Middle frontal gyrus (tissue), 1 donor: ENCODE results near the gene P2RX6.
"Not testable (repeated sequence)": the region's sequence is repeated elsewhere in the genome, so short reads cannot be mapped to it uniquely, and the experiment has no call there.

Experiments used
- DNase-seq: peaks from one replicate; pipeline ENCODE4 v3.0.0-alpha.2; 2015; ENCODE audit warnings: low spot score; ENCODE audit errors: extremely low spot score

P2RX6 gene

GRCh38 chr22:21014726-21015465 is at the start of gene P2RX6:
P2RX6 (plus strand) TSS chr22:21015165; CDS start chr22:21015175, 10 bp downstream.
- DNase-seq = no peak

DNA sequence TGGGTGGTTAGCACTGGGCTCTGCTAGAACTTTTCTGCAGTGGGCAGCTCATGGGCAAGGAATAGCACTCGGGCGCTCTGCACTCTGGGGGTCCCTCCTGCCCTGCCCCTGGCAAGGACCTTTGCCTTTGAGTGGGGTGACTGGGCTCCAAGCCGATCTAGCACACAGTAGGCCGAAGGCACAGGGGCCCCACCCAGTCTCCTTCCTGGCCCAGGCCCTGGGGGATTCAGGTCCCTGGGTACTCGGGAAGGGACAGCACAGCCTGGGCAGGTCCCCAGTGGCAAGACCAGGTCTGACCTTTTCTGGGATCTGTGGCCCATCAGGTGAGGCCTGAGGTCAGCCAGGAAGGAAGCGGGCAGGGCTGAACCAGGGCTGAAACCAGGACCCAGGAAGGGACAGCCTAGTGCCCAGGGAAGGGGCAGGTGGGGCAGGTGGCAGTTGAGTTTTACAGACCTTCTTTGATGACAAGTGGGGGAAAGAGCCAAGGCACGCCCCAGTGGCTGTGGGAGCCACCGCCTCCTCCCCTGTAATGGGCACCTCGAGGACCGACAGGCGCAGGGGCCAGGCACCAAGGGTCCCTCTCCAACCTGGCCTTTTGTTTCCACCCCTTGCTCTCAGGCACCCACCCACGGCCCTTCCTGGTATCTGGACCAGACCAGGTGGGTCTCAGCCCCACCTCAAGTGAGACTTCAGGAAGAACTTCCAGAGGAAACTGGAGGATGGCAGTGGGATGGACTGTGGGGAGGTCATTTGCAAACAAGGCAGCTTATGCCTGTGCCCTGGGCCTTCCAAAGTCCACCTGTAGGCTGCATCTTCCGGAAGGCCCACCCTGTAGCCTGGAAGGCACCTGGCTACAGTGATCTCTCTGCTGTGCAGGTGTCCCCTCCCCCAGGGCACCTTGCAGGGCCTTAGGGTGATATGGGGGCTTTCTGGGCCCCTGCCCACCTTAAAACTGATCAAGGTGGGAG is 48.8 kb upstream of the P2RX6 start:
- DNase-seq = no peak

DNA sequence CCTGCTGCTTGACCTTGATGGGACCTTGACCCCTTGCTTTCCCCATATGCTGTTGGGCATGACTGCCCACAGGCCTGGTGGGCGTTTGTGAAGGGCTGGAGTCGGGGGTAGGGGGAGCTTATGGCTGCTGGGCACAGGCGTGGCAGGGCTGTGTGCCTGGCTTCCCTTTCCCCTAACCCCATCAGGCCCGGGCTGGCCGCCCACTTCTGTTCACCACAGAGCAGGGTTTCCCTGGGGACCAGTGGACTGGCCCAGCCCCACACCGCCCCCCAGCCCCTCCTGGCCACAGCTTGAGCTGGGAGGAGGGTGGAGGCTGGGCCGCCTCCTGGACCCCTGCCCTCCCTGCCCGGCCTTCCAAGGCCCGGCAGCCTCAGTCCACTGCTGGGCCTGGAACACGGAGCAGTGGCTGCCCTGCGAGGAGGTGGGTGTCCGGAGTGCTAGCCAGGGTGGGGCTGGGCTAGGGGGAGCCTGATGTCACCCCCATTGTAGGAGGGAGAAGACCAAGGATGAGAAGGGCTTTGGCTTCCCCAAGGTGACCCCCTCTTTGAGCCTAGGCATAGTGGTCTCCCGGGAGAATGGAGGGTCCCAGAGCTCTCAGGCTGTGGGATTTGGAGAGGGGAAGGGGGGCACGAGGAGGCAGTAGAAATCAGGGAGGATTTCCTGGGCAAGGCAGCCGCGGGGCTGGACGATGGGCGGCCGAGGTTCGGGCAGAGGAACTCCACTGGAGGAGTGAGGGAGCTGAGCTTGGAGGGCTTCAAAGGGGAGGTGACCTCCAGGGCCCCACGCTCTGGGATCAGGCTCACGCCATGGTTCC is 47.9 kb upstream of the P2RX6 start, which contains the start of gene AIFM3:
TSS of gene AIFM3 (plus strand) at position 373 of the 814 bp plus-strand sequence. CDS start 690 bp downstream, outside the sequence.
- DNase-seq = no peak

DNA sequence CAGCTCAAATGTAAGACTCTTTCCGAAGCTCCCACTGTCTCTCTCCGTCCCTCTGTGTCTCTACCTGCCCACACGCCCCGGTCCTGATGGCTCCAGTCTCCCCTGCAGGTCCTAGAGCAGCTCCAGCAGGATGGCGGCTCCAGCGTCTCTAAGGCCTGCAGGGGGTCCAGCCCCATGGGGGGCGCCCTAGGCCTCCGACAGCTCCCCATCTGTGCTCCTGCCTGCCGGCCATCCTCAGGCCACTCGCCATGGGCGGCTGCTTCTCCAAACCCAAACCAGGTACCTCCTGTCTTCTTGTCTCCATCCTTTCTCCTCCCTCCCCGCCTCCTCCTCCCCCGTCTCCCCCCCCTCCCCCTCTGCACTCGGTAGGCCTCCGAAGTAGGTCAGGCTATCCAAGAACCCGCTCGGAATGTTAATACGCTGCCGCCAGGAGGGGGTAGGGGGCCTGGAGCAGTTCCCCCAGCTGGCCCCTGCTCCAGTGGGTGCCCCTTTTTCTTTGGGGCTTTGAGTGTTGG is 47.2 kb upstream of the P2RX6 start:
- DNase-seq = no peak

DNA sequence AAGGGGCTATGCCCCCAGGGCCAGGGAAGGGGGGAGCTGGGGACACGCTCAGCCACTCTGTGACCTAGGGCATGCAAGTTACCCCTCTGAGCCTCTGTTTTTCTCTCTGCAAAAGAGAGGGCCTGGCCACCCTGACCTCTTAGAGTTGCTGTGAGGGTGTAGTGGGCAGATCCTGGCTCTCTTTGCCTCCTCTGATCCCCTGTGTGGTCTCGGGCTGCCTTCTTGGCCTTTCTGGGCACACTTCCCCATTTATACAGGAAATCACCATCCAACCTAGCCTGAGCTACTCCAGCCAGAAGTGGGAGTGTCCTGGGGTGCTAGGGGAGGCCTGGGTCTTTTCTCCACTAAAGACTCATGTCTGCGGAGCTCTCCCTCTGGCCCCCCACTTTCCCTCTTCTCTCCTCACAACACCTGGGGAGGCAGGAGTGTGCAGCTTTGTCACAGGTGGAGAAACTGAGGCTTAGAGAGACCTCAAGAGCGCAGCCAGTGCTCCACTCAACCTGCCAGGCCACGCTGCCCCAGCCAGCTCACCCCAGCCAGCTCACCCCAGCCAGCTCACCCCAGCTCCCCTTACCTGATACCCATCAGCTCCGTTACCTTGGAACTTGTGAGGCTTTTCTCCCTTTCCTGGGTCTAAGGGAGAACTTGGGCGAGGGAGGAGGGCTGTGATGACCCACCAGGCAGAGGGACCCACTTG is 46.5 kb upstream of the P2RX6 start:
- DNase-seq = no peak

- no peak for DNase-seq
Measured at GRCh38 chr22:20970939-20971657, 43.9 kb upstream of the P2RX6 start.

- not testable (repeated sequence) for DNase-seq
Measured at GRCh38 chr22:20972014-20972694, 42.8 kb upstream of the P2RX6 start.

DNA sequence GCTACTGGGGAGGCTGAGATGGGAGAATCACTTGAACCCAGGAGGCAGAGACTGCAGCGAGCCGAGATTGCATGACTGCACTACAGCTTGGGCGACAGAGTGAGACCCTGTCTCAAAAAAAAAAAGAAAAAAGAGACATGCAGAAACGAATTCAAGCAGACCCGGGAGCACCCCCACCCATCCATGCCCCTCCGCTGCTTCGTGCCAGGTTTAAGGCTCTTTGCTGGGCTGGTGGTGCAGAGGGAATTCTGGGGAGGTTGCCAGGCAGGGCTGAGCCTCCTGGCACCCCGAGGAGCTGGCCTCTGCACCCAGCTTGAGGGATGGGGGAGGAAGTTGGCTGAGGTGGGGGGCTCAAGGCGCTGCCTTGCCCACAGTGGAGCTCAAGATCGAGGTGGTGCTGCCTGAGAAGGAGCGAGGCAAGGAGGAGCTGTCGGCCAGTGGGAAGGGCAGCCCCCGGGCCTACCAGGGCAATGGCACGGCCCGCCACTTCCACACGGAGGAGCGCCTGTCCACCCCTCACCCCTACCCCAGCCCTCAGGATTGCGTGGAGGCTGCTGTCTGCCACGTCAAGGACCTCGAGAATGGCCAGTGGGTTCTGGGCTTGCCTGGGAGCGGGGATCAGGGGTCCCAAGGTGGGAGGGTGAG is 41.9 kb upstream of the P2RX6 start:
- DNase-seq = no peak

GRCh38 chr22:20973634-20974286 is 41.2 kb upstream of the P2RX6 start:
- no peak for DNase-seq

- DNase-seq = no peak
Measured at GRCh38 chr22:20974336-20974955, 40.5 kb upstream of the P2RX6 start.

GRCh38 chr22:20975541-20976290 is 39.2 kb upstream of the P2RX6 start:
- DNase-seq = no peak

DNA sequence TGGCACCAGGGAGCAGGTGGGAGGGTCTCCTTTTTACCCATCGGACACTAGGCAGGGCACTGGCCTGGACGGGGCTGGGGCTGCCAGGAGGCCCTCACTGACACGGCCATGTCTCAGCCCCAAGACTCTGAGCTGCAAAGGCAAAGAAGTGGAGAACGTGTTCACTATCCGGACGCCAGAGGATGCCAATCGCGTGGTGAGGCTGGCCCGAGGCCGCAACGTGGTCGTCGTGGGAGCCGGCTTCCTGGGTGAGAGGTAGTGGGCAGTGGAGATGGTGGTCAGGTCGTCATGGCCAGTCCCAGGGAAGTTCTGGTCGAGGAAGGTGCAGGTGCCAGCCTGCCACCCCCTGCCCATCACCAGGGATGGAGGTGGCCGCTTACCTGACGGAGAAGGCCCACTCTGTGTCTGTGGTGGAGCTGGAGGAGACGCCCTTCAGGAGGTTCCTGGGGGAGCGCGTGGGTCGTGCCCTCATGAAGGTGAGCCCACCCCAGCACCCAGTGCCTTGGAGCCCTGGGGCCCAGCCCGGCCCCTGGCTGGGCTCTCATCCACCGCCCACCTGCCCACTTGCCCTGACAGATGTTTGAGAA is 38.6 kb upstream of the P2RX6 start:
- DNase-seq = no peak

GRCh38 chr22:20977019-20977418 is 37.9 kb upstream of the P2RX6 start:
- DNase-seq = no peak

DNA sequence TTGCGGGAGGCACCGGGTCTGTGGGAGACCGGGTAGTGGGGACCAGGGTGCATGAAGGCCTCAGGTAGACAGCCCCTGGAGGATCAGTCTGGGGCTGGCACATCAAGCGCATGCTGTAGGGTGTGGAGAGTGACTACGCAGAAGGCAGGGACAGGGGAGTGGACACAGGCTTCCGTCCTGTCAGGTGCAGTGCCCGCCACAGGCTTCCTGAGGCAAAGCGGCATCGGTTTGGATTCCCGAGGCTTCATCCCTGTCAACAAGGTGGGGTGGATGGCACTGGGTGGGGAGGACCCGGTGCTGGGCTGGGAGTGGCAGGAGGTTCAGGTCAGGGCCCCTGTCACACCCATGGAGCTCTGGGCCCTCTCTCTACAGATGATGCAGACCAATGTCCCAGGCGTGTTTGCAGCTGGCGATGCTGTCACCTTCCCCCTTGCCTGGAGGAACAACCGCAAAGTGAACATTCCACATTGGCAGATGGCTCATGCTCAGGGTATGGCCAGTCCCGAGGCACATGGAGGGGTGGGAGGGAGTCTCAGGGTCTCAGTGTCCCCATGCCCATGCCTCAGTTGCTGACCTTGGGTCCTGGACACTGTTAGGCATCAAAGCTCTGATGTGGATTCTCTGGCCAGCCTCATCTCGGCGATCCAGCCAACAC is 37.3 kb upstream of the P2RX6 start:
- DNase-seq = no peak

- DNase-seq = no peak
Measured at GRCh38 chr22:20978419-20978818, 36.5 kb upstream of the P2RX6 start.

- no peak for DNase-seq
Measured at GRCh38 chr22:20979243-20979809, 35.6 kb upstream of the P2RX6 start.
